Measurements from ENCODE around the gene CENPC.

CENPC gene

DNA sequence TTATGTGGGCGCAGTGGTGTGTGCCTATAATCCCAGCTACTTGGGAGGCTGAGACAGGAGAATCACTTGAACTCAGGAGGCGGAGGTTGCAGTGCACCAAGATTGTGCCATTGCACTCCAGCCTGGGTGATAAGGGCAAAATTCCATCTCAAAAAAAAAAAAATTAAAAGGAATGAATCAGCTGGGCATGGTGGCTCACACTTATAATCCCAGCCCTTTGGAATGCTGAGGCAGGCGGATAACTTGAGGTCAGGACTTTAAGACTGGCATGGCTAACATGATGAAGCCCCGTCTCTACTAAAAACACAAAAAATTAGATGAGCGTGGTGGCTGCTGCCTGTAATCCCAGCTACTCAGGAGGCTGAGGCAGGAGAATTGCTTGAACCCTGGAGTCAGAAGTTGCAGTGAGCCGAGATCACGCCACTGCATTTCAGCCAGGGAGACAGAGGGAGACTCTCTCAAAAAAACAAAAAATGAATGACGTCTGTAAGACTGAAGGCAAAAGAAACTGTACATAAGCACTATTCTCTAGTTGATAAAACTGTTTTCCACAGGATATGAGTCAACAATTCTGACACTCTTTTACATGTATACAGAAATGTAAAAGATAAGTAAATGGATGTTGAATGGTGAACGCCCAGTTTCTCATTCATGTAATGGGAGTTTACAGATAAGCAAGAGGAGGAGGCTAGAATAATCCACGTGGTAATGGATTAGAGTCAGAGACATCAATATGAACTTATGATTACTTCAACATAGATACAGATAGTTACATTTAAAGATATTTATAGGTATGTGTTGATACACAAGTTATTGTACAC lies 22.2 kb downstream of the CENPC start:
- no peak for DNase-seq (ENCODE audit: low spot score)

DNA sequence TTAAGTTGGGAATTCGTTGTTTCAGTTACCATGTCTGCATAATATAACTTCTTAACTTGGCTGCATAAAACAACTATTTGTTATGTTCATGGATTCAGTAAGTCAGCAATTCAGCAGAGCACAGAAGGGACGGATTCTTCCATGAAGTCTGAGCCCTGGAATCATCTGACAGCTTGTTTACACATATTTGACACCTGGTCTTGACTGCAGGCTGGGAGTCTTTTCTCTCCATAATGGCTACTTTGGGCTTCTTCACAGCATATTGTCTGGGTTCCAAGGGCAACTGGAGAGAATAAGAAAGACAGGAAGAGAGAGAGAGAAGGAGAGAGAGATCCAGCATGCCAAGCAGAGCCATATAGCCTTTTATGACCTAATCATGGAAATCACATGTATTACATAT lies 23.1 kb downstream of the CENPC start:
- ChIA-PET POLR2A (ENCODE audit: low non-redundant PET) (no interaction called here), CTCF (no interaction called here)
- no peak for DNase-seq (ENCODE audit: low spot score)
- H3K27ac ChIP-seq, result no peak overlapping the region
- TF ChIP-seq, protein P1, sequence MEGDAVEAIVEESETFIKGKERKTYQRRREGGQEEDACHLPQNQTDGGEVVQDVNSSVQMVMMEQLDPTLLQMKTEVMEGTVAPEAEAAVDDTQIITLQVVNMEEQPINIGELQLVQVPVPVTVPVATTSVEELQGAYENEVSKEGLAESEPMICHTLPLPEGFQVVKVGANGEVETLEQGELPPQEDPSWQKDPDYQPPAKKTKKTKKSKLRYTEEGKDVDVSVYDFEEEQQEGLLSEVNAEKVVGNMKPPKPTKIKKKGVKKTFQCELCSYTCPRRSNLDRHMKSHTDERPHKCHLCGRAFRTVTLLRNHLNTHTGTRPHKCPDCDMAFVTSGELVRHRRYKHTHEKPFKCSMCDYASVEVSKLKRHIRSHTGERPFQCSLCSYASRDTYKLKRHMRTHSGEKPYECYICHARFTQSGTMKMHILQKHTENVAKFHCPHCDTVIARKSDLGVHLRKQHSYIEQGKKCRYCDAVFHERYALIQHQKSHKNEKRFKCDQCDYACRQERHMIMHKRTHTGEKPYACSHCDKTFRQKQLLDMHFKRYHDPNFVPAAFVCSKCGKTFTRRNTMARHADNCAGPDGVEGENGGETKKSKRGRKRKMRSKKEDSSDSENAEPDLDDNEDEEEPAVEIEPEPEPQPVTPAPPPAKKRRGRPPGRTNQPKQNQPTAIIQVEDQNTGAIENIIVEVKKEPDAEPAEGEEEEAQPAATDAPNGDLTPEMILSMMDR (conservative IDR thresholded peaks at IDR 0.05; ENCODE audit: low read depth), result no peak

More for the DNA sequence above, 22.2 kb downstream of the CENPC start:
- ChIA-PET CTCF (no interaction called here), POLR2A (ENCODE audit: low non-redundant PET) (no interaction called here)
- TF ChIP-seq, protein P1 (conservative IDR thresholded peaks at IDR 0.05; ENCODE audit: low read depth), result no peak
- no peak overlapping the region for H3K27ac ChIP-seq

DNA sequence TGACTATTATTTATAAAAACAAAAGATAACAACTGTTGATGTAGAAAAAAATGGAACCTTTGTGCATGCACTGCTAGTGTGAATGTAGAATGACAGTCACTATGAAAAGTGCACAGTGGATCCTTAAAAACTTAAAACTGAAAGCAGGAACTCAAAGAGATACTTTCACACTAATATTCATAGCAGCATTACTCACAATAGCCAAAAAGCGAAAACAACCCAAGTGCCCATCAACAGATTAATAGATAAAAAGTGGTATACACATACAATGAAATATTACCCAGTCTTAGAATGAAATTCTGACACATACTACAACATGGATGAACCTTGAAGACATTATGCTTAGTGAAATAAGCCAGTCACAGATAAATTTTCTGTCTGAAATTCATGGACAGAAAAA lies 23.8 kb downstream of the CENPC start:
- H3K27ac ChIP-seq, result no peak overlapping the region
- TF ChIP-seq, protein P1 (conservative IDR thresholded peaks at IDR 0.05; ENCODE audit: low read depth), result no peak
- no peak for DNase-seq (ENCODE audit: low spot score)
- ChIA-PET CTCF (no interaction called here), POLR2A (ENCODE audit: low non-redundant PET) (no interaction called here)

DNA sequence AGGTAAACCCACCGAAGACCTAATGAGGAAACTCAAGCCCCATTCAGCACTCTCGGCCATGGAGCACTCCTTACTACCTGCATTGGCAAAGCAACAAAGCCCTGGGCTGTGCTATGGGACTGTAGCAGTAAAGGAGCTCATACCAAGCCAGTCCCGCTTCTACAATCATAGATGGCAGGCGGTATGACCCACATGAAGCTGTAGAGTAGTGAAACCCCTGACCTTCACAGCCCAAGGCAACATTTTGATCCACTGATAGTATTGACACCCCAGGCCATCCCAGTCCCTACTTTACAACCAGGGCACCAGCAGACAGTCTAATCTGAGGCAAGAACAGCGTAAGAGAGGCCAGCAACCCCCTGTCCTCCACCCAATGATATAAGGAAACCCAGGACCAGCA lies 25.2 kb downstream of the CENPC start:
- no peak for DNase-seq (ENCODE audit: low spot score)
- CTCF ChIA-PET, result interaction anchor here (0.6 kb wide), 1 partner anchor 96 kb away, joined by 3 read pairs; no protein-coding TSS in a partner anchor
- TF ChIP-seq, protein P1 (conservative IDR thresholded peaks at IDR 0.05; ENCODE audit: low read depth), result no peak

DNA sequence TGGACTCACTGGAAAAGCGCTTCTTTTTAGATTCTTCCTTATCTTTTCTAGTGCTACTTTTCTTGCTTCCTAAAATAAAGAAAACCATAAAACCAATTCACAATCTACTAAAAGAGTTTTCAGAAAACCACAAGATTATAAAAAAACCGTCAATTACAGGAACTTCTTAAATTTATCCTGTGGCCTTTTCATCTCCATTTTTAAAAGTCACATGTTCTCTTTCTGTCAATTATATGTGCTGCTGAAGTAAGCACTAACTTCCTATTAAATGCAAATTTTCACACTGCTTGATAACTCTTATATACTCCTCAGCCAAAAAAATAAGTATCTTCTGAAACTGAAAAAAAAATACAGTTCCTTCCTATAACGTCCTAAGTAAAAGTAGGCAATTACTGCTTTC lies 32.8 kb downstream of the CENPC start:
- ChIA-PET POLR2A (ENCODE audit: low non-redundant PET) (no interaction called here), CTCF (no interaction called here)
- TF ChIP-seq, protein P1 (conservative IDR thresholded peaks at IDR 0.05; ENCODE audit: low read depth), result no peak
- DNase-seq (ENCODE audit: low spot score), result no peak
- no peak overlapping the region for H3K27ac ChIP-seq

More for the DNA sequence above, 25.2 kb downstream of the CENPC start:
- H3K27ac ChIP-seq, result no peak overlapping the region
- POLR2A ChIA-PET (ENCODE audit: low non-redundant PET), result no interaction called here

DNA sequence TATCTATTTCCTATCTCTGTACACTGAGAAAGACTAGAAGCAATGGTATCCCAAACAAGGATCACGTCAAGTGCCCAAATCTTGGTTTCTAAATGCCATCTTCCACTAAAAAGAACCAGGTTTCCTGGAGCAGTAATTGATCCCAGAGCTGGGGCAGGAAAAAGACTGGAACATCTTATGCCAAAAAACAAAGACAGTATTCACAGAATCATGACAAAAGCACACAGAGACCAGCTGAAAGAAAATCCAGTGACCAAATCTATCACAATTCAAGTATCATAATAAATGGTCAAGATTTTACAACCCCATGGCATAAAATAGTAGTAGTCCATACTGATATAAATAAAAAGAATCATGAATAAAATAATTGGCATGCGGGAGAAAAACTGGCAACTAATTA lies 44.9 kb downstream of the CENPC start:
- ChIA-PET POLR2A (ENCODE audit: low non-redundant PET) (no interaction called here), CTCF (no interaction called here)
- no peak overlapping the region for H3K27ac ChIP-seq
- DNase-seq (ENCODE audit: low spot score), result no peak
- TF ChIP-seq, protein P1 (conservative IDR thresholded peaks at IDR 0.05; ENCODE audit: low read depth), result no peak
